ENCODE data around the gene SFTA2. TPM values are rescaled to one million over a fixed set of nuclear protein-coding genes. Genes with fewer than 3 reads are reported as not detected.

Gene SFTA2
- total RNA-seq, 1 experiment from 2014 or later: not detected

GRCh38 chr6:30900863-30901417, 31.0 kb downstream of the SFTA2 start:
- CTCF ChIA-PET: no interaction called here
- TF ChIP-seq EZH2 (IDR thresholded peaks at IDR 0.05; ENCODE audit: borderline replicate concordance, low read depth, low read length, poor library complexity, severe bottlenecking) (no peak), CTCF (conservative IDR thresholded peaks at IDR 0.05; ENCODE audit: low read depth, low read length) (no peak)
- BruUV-seq (replicated peaks): no TSS peak
- POLR2A ChIA-PET (ENCODE audit: low non-redundant PET): no interaction called here
- intact Hi-C loops (cut with micrococcal nuclease; ENCODE audit: unreplicated experiment): no loop called here
- no peak for DNase-seq (ENCODE audit: low spot score)
- Histone ChIP-seq H3K27me3 (replicated peaks; ENCODE audit: insufficient read depth, low read depth, low read length, poor library complexity) (no peaks in the 10 kb centered on the region), H3K4me3 (ENCODE audit: low read depth, low read length, poor library complexity, severe bottlenecking) (no peak overlapping the region), H3K4me1 (ENCODE audit: insufficient read depth, low read length, poor library complexity, severe bottlenecking) (peaks cover 1% of the 10 kb centered on the region), H3K27ac (ENCODE audit: low read depth, low read length, poor library complexity, severe bottlenecking) (no peak overlapping the region), H3K9me3 (ENCODE audit: low read depth, low read length, poor library complexity, severe bottlenecking) (no peaks in the 10 kb centered on the region), H3K36me3 (ENCODE audit: insufficient read depth, low read length, poor library complexity, severe bottlenecking) (peaks cover 19% of the 10 kb centered on the region)

- DNase-seq (ENCODE audit: low spot score): no peak
- no peak for TF ChIP-seq CTCF (conservative IDR thresholded peaks at IDR 0.05; ENCODE audit: low read depth, low read length)
- TF ChIP-seq EZH2 (IDR thresholded peaks at IDR 0.05; ENCODE audit: borderline replicate concordance, low read depth, low read length, poor library complexity, severe bottlenecking): no peak
- BruUV-seq (replicated peaks): no TSS peak
- Histone ChIP-seq H3K9me3 (ENCODE audit: low read depth, low read length, poor library complexity, severe bottlenecking) (no peaks in the 10 kb centered on the region), H3K36me3 (ENCODE audit: insufficient read depth, low read length, poor library complexity, severe bottlenecking) (peaks cover 19% of the 10 kb centered on the region), H3K27ac (ENCODE audit: low read depth, low read length, poor library complexity, severe bottlenecking) (no peak overlapping the region), H3K27me3 (replicated peaks; ENCODE audit: insufficient read depth, low read depth, low read length, poor library complexity) (no peaks in the 10 kb centered on the region), H3K4me3 (ENCODE audit: low read depth, low read length, poor library complexity, severe bottlenecking) (no peak overlapping the region), H3K4me1 (ENCODE audit: insufficient read depth, low read length, poor library complexity, severe bottlenecking) (no peaks in the 10 kb centered on the region)
- CTCF ChIA-PET: no interaction called here
- intact Hi-C loops (cut with micrococcal nuclease; ENCODE audit: unreplicated experiment): no loop called here
- POLR2A ChIA-PET (ENCODE audit: low non-redundant PET): no interaction called here
Measured at GRCh38 chr6:30898750-30899360, 33.1 kb downstream of the SFTA2 start.

GRCh38 chr6:30897882-30898281, 34.1 kb downstream of the SFTA2 start:
- Histone ChIP-seq H3K4me3 (ENCODE audit: low read depth, low read length, poor library complexity, severe bottlenecking) (no peak overlapping the region), H3K27ac (ENCODE audit: low read depth, low read length, poor library complexity, severe bottlenecking) (no peak overlapping the region), H3K9me3 (ENCODE audit: low read depth, low read length, poor library complexity, severe bottlenecking) (no peaks in the 10 kb centered on the region), H3K4me1 (ENCODE audit: insufficient read depth, low read length, poor library complexity, severe bottlenecking) (no peaks in the 10 kb centered on the region), H3K36me3 (ENCODE audit: insufficient read depth, low read length, poor library complexity, severe bottlenecking) (peaks cover 24% of the 10 kb centered on the region), H3K27me3 (replicated peaks; ENCODE audit: insufficient read depth, low read depth, low read length, poor library complexity) (no peaks in the 10 kb centered on the region)
- intact Hi-C loops (cut with micrococcal nuclease; ENCODE audit: unreplicated experiment): no loop called here
- DNase-seq (ENCODE audit: low spot score): no peak
- ChIA-PET POLR2A (ENCODE audit: low non-redundant PET) (no interaction called here), CTCF (no interaction called here)
- TF ChIP-seq CTCF (conservative IDR thresholded peaks at IDR 0.05; ENCODE audit: low read depth, low read length): no peak
- TF ChIP-seq EZH2 (IDR thresholded peaks at IDR 0.05; ENCODE audit: borderline replicate concordance, low read depth, low read length, poor library complexity, severe bottlenecking): no peak
- no TSS peak for BruUV-seq (replicated peaks)

All from A673 (cell line).